Measurements from ENCODE around the gene ANGPTL8. TPM values are rescaled to one million over a fixed set of nuclear protein-coding genes. Genes with fewer than 3 reads are reported as not detected.

The ANGPTL8 gene
- total and polyA plus RNA-seq, 2 of the 4 experiments (the other 2 are of a cell fraction) = not detected

GRCh38 chr19:11238781-11239376, 540 bp upstream of the ANGPTL8 start:
- Histone ChIP-seq H2BK5ac (ENCODE audit: low read depth, low read length, poor library complexity, severe bottlenecking) (no peak overlapping the region), H3K4me3 (ENCODE audit: insufficient read depth, low read depth, low read length) (no peak overlapping the region), H3K14ac (replicated peaks; ENCODE audit: low read depth, low read length) (no peak overlapping the region), H3K27me3 (ENCODE audit: control insufficient read depth, insufficient read depth, low read length) (no peaks in the 10 kb centered on the region), H4K5ac (ENCODE audit: low read depth, low read length) (no peak overlapping the region), H3K4me1 (ENCODE audit: control insufficient read depth, insufficient read depth, low read length) (0 out of 2 replicates have a peak, but pooled peaks cover 1% of the 10 kb centered on the region), H2BK15ac (ENCODE audit: low read depth, low read length) (no peak overlapping the region), H3K27ac (ENCODE audit: insufficient read depth, low read length) (no peak overlapping the region), H3K18ac (ENCODE audit: low read depth, low read length) (no peak overlapping the region), H3K9me1 (ENCODE audit: insufficient read depth, low read length) (peaks cover 4% of the 10 kb centered on the region; the same call in 1 of the 2 replicates), H3K23ac (ENCODE audit: low read depth, low read length) (no peak overlapping the region), H3K9ac (ENCODE audit: low read depth, low read length) (no peak overlapping the region), H4K20me1 (ENCODE audit: insufficient read depth, low read length) (no peaks in the 10 kb centered on the region), H2AFZ (replicated peaks; ENCODE audit: low read length, poor library complexity) (no peak overlapping the region), H2BK20ac (ENCODE audit: low read depth, low read length) (no peak overlapping the region), H3K56ac (ENCODE audit: extremely low read depth, insufficient read depth, low read length) (no peak overlapping the region), H3K79me1 (ENCODE audit: low read depth in 1 of 2, low read length in 2 of 2) (no peaks in the 10 kb centered on the region), H4K91ac (ENCODE audit: insufficient read depth, low read depth, low read length) (no peak overlapping the region), H4K8ac (ENCODE audit: low read depth in 2 of 2, low read length in 2 of 2) (no peak overlapping the region), H3K36me3 (ENCODE audit: control insufficient read depth, insufficient read depth, low read length) (peaks cover 28% of the 10 kb centered on the region; the same call in 1 of the 2 replicates), H2BK120ac (ENCODE audit: low read depth, low read length) (no peak overlapping the region), H3K4me2 (ENCODE audit: low read depth, low read length) (no peak overlapping the region), H2AK5ac (ENCODE audit: low read depth, low read length) (no peak overlapping the region), H2AK9ac (replicated peaks; ENCODE audit: low read depth, low read length, poor library complexity) (no peak overlapping the region), H3K9me3 (ENCODE audit: control insufficient read depth, insufficient read depth, low read length) (no peaks in the 10 kb centered on the region), H3K4ac (ENCODE audit: low read depth, low read length) (no peak overlapping the region)
- ChIA-PET POLR2A (ENCODE audit: unreplicated experiment) (no interaction called here), CTCF (no interaction called here)
- intact Hi-C loops (cut with micrococcal nuclease) (no loop called here), dilution Hi-C loops (cut with HindIII; ENCODE audit: low sequenced_read_pairs, unreplicated experiment) (no loop called here), in situ Hi-C loops (cut with MboI; ENCODE audit: low sequenced_read_pairs) (no loop called here)
- TF ChIP-seq RCOR1 (IDR thresholded peaks at IDR 0.05; ENCODE audit: insufficient replicate concordance, low read length) (no peak), POLR2A (IDR thresholded peaks at IDR 0.05; ENCODE audit: low read depth, low read length) (no peak), RFX5 (IDR thresholded peaks at IDR 0.05; ENCODE audit: low read depth, low read length) (no peak), SMC3 (IDR thresholded peaks at IDR 0.05; ENCODE audit: low read depth, low read length) (no peak), USF2 (IDR thresholded peaks at IDR 0.05; ENCODE audit: low read depth, low read length) (no peak), RAD21 (IDR thresholded peaks at IDR 0.05; ENCODE audit: low read length) (no peak), MAFK (IDR thresholded peaks at IDR 0.05; ENCODE audit: low read depth, low read length) (no peak), FOS (IDR thresholded peaks at IDR 0.05; ENCODE audit: low read depth, low read length) (no peak), MAZ (IDR thresholded peaks at IDR 0.05; ENCODE audit: borderline replicate concordance, low read depth, low read length) (no peak)
- TF ChIP-seq, protein P1, sequence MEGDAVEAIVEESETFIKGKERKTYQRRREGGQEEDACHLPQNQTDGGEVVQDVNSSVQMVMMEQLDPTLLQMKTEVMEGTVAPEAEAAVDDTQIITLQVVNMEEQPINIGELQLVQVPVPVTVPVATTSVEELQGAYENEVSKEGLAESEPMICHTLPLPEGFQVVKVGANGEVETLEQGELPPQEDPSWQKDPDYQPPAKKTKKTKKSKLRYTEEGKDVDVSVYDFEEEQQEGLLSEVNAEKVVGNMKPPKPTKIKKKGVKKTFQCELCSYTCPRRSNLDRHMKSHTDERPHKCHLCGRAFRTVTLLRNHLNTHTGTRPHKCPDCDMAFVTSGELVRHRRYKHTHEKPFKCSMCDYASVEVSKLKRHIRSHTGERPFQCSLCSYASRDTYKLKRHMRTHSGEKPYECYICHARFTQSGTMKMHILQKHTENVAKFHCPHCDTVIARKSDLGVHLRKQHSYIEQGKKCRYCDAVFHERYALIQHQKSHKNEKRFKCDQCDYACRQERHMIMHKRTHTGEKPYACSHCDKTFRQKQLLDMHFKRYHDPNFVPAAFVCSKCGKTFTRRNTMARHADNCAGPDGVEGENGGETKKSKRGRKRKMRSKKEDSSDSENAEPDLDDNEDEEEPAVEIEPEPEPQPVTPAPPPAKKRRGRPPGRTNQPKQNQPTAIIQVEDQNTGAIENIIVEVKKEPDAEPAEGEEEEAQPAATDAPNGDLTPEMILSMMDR (conservative IDR thresholded peaks at IDR 0.05; ENCODE audit: low read depth, low read length) = no peak
- DNase-seq = no peak
- BruUV-seq (replicated peaks) = no TSS peak
- ATAC-seq (ENCODE audit: low read depth) = no peak
- 100% methylated on average over 2 of the region's 6 CpGs; no CpG with 5 or more reads in 1 of the 2 experiments for WGBS, 2 experiments (ENCODE audit: extremely low coverage in 2 of 2, insufficient read length in 1 of 2)

Measured in IMR-90 (cell line).